Testis (tissue), 2 donors: ENCODE measurements around the gene TBL1XR1.

Experiments used
- POLR2A ChIP-seq: fragments of 450-650 bp; IDR thresholded peaks from one replicate; pipeline ENCODE4 v1.6.1; 2017; ENCODE audit warnings: antibody characterized with exemption, mild to moderate bottlenecking, moderate library complexity
- TF ChIP-seq, protein P1 (sequence below), 3 experiments: fragments of 450-650 bp in 2 of 3; fragments of 200-600 bp in 1 of 3; sonication (generic) in 1 of 3; IDR thresholded peaks; one replicate each; pipeline ENCODE4 v1.5.1; 2016 to 2019; ENCODE audit warnings: antibody characterized with exemption in 3 of 3, mild to moderate bottlenecking in 2 of 3, moderate library complexity in 1 of 3

DNA sequence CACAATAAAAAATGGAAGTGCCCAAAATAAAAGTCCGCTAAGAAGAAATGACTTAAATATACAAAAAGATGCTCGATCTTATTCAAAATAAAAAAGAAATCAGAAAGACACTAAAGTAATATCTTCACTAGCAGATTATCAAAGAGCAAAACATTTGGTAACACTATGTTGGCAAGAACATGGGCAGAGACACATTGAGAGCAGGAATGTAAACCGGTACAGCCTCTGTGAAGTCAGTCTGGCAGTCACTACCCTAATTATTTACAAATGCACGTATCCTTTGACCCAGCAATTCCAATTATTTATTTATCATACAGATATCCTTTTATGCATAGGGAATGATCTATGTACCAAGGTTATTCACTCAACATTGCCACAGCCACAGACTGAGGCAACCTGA is 34.5 kb downstream of the TBL1XR1 start:
- TF ChIP-seq, protein P1, sequence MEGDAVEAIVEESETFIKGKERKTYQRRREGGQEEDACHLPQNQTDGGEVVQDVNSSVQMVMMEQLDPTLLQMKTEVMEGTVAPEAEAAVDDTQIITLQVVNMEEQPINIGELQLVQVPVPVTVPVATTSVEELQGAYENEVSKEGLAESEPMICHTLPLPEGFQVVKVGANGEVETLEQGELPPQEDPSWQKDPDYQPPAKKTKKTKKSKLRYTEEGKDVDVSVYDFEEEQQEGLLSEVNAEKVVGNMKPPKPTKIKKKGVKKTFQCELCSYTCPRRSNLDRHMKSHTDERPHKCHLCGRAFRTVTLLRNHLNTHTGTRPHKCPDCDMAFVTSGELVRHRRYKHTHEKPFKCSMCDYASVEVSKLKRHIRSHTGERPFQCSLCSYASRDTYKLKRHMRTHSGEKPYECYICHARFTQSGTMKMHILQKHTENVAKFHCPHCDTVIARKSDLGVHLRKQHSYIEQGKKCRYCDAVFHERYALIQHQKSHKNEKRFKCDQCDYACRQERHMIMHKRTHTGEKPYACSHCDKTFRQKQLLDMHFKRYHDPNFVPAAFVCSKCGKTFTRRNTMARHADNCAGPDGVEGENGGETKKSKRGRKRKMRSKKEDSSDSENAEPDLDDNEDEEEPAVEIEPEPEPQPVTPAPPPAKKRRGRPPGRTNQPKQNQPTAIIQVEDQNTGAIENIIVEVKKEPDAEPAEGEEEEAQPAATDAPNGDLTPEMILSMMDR (IDR thresholded peaks at IDR 0.05): no peak
- TF ChIP-seq POLR2A: no peak
